GM19240 (cell line): ENCODE results near the gene KCNJ6.
"Not testable (repeated sequence)": the region's sequence is repeated elsewhere in the genome, so short reads cannot be mapped to it uniquely, and the experiment has no call there.

Experiments used
- DNase-seq: peaks from one replicate; pipeline ENCODE4 v3.0.0; 2011; ENCODE audit warnings: low spot score; ENCODE audit not compliant: insufficient read length

Gene KCNJ6

GRCh38 chr21:37916310-37917051 lies at the start of gene KCNJ6:
Gene KCNJ6, minus strand, starts transcription at chr21:37916457. Its CDS starts 75,775 bp downstream, at chr21:37840682.
- no peak for DNase-seq

- no peak for DNase-seq
These were observed 49.0 kb upstream of the KCNJ6 start for GRCh38 chr21:37965088-37965805.

- no peak for DNase-seq
These were observed 42.3 kb upstream of the KCNJ6 start for GRCh38 chr21:37958537-37958936.

- DNase-seq = no peak
These were observed 40.5 kb upstream of the KCNJ6 start for GRCh38 chr21:37956772-37957171.

- no peak for DNase-seq
These were observed 28.8 kb upstream of the KCNJ6 start for GRCh38 chr21:37945036-37945435.

- DNase-seq = no peak
These were observed 28.2 kb upstream of the KCNJ6 start for GRCh38 chr21:37944496-37944895.

- DNase-seq = no peak
These were observed 24.4 kb upstream of the KCNJ6 start for GRCh38 chr21:37940691-37941090.

- DNase-seq = no peak
These were observed 23.6 kb upstream of the KCNJ6 start for GRCh38 chr21:37939838-37940237.

- no peak for DNase-seq
These were observed 23.0 kb upstream of the KCNJ6 start for GRCh38 chr21:37939251-37939650.

- no peak for DNase-seq
These were observed 21.4 kb upstream of the KCNJ6 start for GRCh38 chr21:37937668-37938067.

GRCh38 chr21:37936010-37936785 lies 19.9 kb upstream of the KCNJ6 start:
- no peak for DNase-seq

- no peak for DNase-seq
These were observed 16.7 kb upstream of the KCNJ6 start for GRCh38 chr21:37932936-37933335.

GRCh38 chr21:37927711-37928110 lies 11.5 kb upstream of the KCNJ6 start:
- no peak for DNase-seq

- DNase-seq = no peak
These were observed 4.8 kb upstream of the KCNJ6 start for GRCh38 chr21:37921091-37921490.

- DNase-seq = not testable (repeated sequence)
These were observed 4.0 kb upstream of the KCNJ6 start for GRCh38 chr21:37920302-37920701.

GRCh38 chr21:37917612-37918011 lies 1.4 kb upstream of the KCNJ6 start:
- DNase-seq = no peak

- no peak for DNase-seq
These were observed 332 bp downstream of the KCNJ6 start for GRCh38 chr21:37915941-37916309.

- no peak for DNase-seq
These were observed 753 bp downstream of the KCNJ6 start for GRCh38 chr21:37915497-37915911.

- no peak for DNase-seq
These were observed 3.6 kb downstream of the KCNJ6 start for GRCh38 chr21:37912616-37913015.

- no peak for DNase-seq
These were observed 6.3 kb downstream of the KCNJ6 start for GRCh38 chr21:37909936-37910335.

- DNase-seq = no peak
These were observed 7.6 kb downstream of the KCNJ6 start for GRCh38 chr21:37908691-37909090.

GRCh38 chr21:37907076-37907475 lies 9.2 kb downstream of the KCNJ6 start:
- DNase-seq = no peak
